IMR-90 (cell line): ENCODE data around the gene RNF138. TPM values are rescaled to one million over a fixed set of nuclear protein-coding genes. Genes with fewer than 3 reads are reported as not detected.

Experiments used
- ATAC-seq: fragments of 200-7000 bp; cut with Tn5 transposase; 2 replicates; pipeline ENCODE4 v1.9.1; 2020; ENCODE audit warnings: low read depth, mild to moderate bottlenecking, moderate library complexity
- BruUV-seq: library from RNA; stranded (reverse); fragments of 400-500 nt; replicated peaks from 2 replicates; lab custom pipeline; 2021; lab: Mats Ljungman, UMichigan
- CTCF ChIA-PET: fragments of 300-600 bp; formaldehyde crosslinking; extraction: SDS; loops from one replicate; lab custom pipeline; 2021; ENCODE audit warnings: antibody characterized with exemption; lab: Yijun Ruan, JAX
- POLR2A ChIA-PET: fragments of 300-600 bp; sonication (Branson Sonifier 250); formaldehyde crosslinking; loops from one replicate; lab custom pipeline; 2022; ENCODE audit warnings: antibody characterized with exemption; ENCODE audit not compliant: unreplicated experiment; lab: Charles Lee
- DNase-seq: peaks from one replicate; pipeline ENCODE4 v3.0.0; 2013
- H2AFZ ChIP-seq: replicated peaks from 2 replicates; pipeline ENCODE3; 2013; ENCODE audit warnings: low read length, mild to moderate bottlenecking; ENCODE audit not compliant: poor library complexity
- H2AK5ac ChIP-seq: 2 replicates; pipeline ENCODE4 v1.6.1; 2013; ENCODE audit warnings: low read depth, low read length, inconsistent platforms
- H2AK9ac ChIP-seq: replicated peaks from 2 replicates; pipeline ENCODE3; 2013; ENCODE audit warnings: mild to moderate bottlenecking, low read depth, low read length, moderate library complexity; ENCODE audit not compliant: poor library complexity
- H2BK120ac ChIP-seq: 2 replicates; pipeline ENCODE4 v1.6.1; 2013; ENCODE audit warnings: low read depth, low read length, inconsistent platforms
- H2BK15ac ChIP-seq: 3 replicates; pipeline ENCODE4 v1.6.1; 2013; ENCODE audit warnings: low read depth, low read length, inconsistent platforms
- H2BK20ac ChIP-seq: 2 replicates; pipeline ENCODE4 v1.6.1; 2013; ENCODE audit warnings: low read depth, mild to moderate bottlenecking, inconsistent platforms, low read length, moderate library complexity
- H2BK5ac ChIP-seq: 2 replicates; pipeline ENCODE4 v1.6.1; 2013; ENCODE audit warnings: mild to moderate bottlenecking, low read depth, low read length, inconsistent platforms; ENCODE audit not compliant: poor library complexity, severe bottlenecking
- H3K14ac ChIP-seq: replicated peaks from 2 replicates; pipeline ENCODE4 v1.6.1; 2013; ENCODE audit warnings: low read depth, low read length, inconsistent platforms
- H3K18ac ChIP-seq: 2 replicates; pipeline ENCODE4 v1.6.1; 2013; ENCODE audit warnings: low read depth, low read length, control low read depth
- H3K23ac ChIP-seq: 2 replicates; pipeline ENCODE4 v1.6.1; 2013; ENCODE audit warnings: low read depth, low read length, inconsistent platforms
- H3K27ac ChIP-seq: 2 replicates; pipeline ENCODE4 v1.5.1; 2013; ENCODE audit warnings: mild to moderate bottlenecking, control low read depth, low read length; ENCODE audit not compliant: insufficient read depth
- H3K27me3 ChIP-seq: 2 replicates; pipeline ENCODE4 v1.6.1; 2013; ENCODE audit warnings: low read length; ENCODE audit not compliant: control insufficient read depth, insufficient read depth
- H3K36me3 ChIP-seq: 2 replicates; pipeline ENCODE4 v1.6.1; 2013; ENCODE audit warnings: low read length, mixed read lengths; ENCODE audit not compliant: control insufficient read depth, insufficient read depth
- H3K4ac ChIP-seq: 2 replicates; pipeline ENCODE4 v1.6.1; 2013; ENCODE audit warnings: low read depth, low read length, inconsistent platforms
- H3K4me1 ChIP-seq: 2 replicates; pipeline ENCODE4 v1.6.1; 2013; ENCODE audit warnings: low read length, mixed read lengths; ENCODE audit not compliant: control insufficient read depth, insufficient read depth
- H3K4me2 ChIP-seq: 2 replicates; pipeline ENCODE4 v1.6.1; 2013; ENCODE audit warnings: low read depth, mild to moderate bottlenecking, control low read depth, low read length, moderate library complexity
- H3K4me3 ChIP-seq: 2 replicates; pipeline ENCODE4 v1.5.1; 2013; ENCODE audit warnings: low read depth, mild to moderate bottlenecking, control low read depth, low read length, moderate library complexity; ENCODE audit not compliant: insufficient read depth
- H3K56ac ChIP-seq: 2 replicates; pipeline ENCODE4 v1.6.1; 2013; ENCODE audit warnings: low read length, inconsistent platforms; ENCODE audit not compliant: insufficient read depth; ENCODE audit errors: extremely low read depth
- H3K79me1 ChIP-seq, 2 experiments: 2 replicates each; pipeline ENCODE4 v1.6.1; 2013; ENCODE audit warnings: low read length in 2 of 2, inconsistent platforms in 1 of 2, low read depth in 1 of 2
- H3K9ac ChIP-seq: 2 replicates; pipeline ENCODE4 v1.6.1; 2013; ENCODE audit warnings: low read depth, low read length, control low read depth
- H3K9me1 ChIP-seq: 2 replicates; pipeline ENCODE4 v1.6.1; 2013; ENCODE audit warnings: low read length, inconsistent platforms; ENCODE audit not compliant: insufficient read depth
- H3K9me3 ChIP-seq: 2 replicates; pipeline ENCODE4 v1.6.1; 2013; ENCODE audit warnings: low read length; ENCODE audit not compliant: control insufficient read depth, insufficient read depth
- H4K20me1 ChIP-seq: 2 replicates; pipeline ENCODE4 v1.6.1; 2013; ENCODE audit warnings: low read length, inconsistent platforms; ENCODE audit not compliant: insufficient read depth
- H4K5ac ChIP-seq: 2 replicates; pipeline ENCODE4 v1.6.1; 2013; ENCODE audit warnings: mild to moderate bottlenecking, low read depth, low read length, control low read depth
- H4K8ac ChIP-seq, 2 experiments: 2 replicates each; pipeline ENCODE4 v1.6.1; 2013; ENCODE audit warnings: low read depth in 2 of 2, low read length in 2 of 2, control low read depth in 1 of 2, inconsistent platforms in 1 of 2
- H4K91ac ChIP-seq: 2 replicates; pipeline ENCODE4 v1.6.1; 2013; ENCODE audit warnings: low read depth, low read length, inconsistent platforms; ENCODE audit not compliant: insufficient read depth
- FOS ChIP-seq: fragments of 150-350 bp; IDR thresholded peaks from 2 replicates; pipeline ENCODE4 v1.6.1; 2016; ENCODE audit warnings: low read depth, low read length
- MAFK ChIP-seq: IDR thresholded peaks from 2 replicates; pipeline ENCODE4 v1.6.1; 2012; ENCODE audit warnings: low read depth, low read length, improper control_type of control experiment
- MAZ ChIP-seq: IDR thresholded peaks from 2 replicates; pipeline ENCODE4 v1.6.1; 2012; ENCODE audit warnings: low read depth, mild to moderate bottlenecking, low read length, improper control_type of control experiment, moderate library complexity, borderline replicate concordance
- RAD21 ChIP-seq: IDR thresholded peaks from 2 replicates; pipeline ENCODE4 v1.6.1; 2012; ENCODE audit warnings: low read length, improper control_type of control experiment
- RCOR1 ChIP-seq: IDR thresholded peaks from 2 replicates; pipeline ENCODE4 v1.6.1; 2012; ENCODE audit warnings: mild to moderate bottlenecking, low read length, improper control_type of control experiment; ENCODE audit not compliant: insufficient replicate concordance
- RFX5 ChIP-seq: IDR thresholded peaks from 2 replicates; pipeline ENCODE4 v1.8.0; 2012; ENCODE audit warnings: low read depth, mild to moderate bottlenecking, low read length, moderate library complexity
- WGBS, 2 experiments: methylation state at CpG; one replicate each; pipeline versions ENCODE4 v1.1.5 to v1.1.7; 2013; ENCODE audit warnings: missing lambda C conversion rate in 2 of 2; ENCODE audit not compliant: insufficient read length in 1 of 2; ENCODE audit errors: extremely low coverage in 2 of 2; 5-methylcytosine and 5-hydroxymethylcytosine counted together
- dilution Hi-C: fragments of 300-500 bp; cut with HindIII; formaldehyde crosslinking; loops from one replicate; pipeline ENCODE4 v1.14.3; 2018; ENCODE audit warnings: low sequenced_read_pairs; ENCODE audit not compliant: unreplicated experiment
- in situ Hi-C: fragments of 300-500 bp; cut with MboI; formaldehyde crosslinking; loops from 3 replicates; pipeline ENCODE4 v1.14.3; 2019; ENCODE audit warnings: low sequenced_read_pairs, inconsistent platforms, mixed read lengths
- intact Hi-C: fragments of 100-400 bp; cut with micrococcal nuclease; formaldehyde crosslinking; loops from 2 replicates; pipeline ENCODE4 v1.10.0; 2022
- polyA plus RNA-seq, 3 experiments: library from polyadenylated mRNA; depleted of rRNA; stranded (reverse); fragments of >200 nt; gene quantifications; 2 replicates each; pipeline ENCODE4 v1.2.3, GENCODE V29; 2012; ENCODE audit warnings: low replicate concordance in 1 of 3
- total RNA-seq: library from RNA; depleted of rRNA; stranded (reverse); fragments of >200 nt; gene quantifications from 2 replicates; pipeline ENCODE4 v1.2.3, GENCODE V29; 2012
- TF ChIP-seq, protein P1 (sequence below): conservative IDR thresholded peaks from 2 replicates; pipeline ENCODE4 v1.5.1; 2012; ENCODE audit warnings: mild to moderate bottlenecking, low read depth, low read length, improper control_type of control experiment
- TF ChIP-seq, protein P2 (sequence below): fragments of 150-350 bp; IDR thresholded peaks from 2 replicates; pipeline ENCODE4 v1.6.1; 2017; ENCODE audit warnings: mild to moderate bottlenecking, antibody characterized with exemption, low read length, low read depth

RNF138 gene
- total and polyA plus RNA-seq, 2 of the 4 experiments (the other 2 are of a cell fraction) = 18.1 to 36.0 TPM

DNA sequence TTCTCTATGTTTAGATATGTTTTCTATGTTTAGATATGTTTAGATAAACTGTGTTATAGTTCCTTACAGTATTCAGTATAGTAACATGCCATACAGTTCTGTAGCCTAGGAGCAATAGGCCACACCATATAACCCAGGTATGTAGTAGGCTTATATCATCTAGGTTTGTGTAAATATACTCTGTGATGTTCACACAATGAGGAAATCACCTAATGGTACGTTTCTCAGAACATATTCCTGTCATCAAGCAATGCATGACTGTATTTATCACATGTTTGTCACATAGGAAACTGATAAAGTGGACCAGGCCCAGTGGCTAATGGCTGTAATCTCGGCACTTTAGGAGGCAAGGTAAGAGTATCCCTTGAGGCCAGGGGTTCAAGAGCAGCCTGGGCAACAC, 44.0 kb downstream of the RNF138 start:
- intact Hi-C loops (no loop called here), in situ Hi-C loops (no loop called here), dilution Hi-C loops (no loop called here)
- Histone ChIP-seq H4K20me1 (no peaks in the 10 kb centered on the region), H3K27me3 (no peaks in the 10 kb centered on the region), H2BK20ac (no peak overlapping the region), H2BK15ac (no peak overlapping the region), H3K9ac (no peak overlapping the region), H3K14ac (no peak overlapping the region), H2AK5ac (no peak overlapping the region), H3K56ac (no peak overlapping the region), H3K4ac (no peak overlapping the region), H2BK5ac (no peak overlapping the region), H2BK120ac (no peak overlapping the region), H3K9me1 (no peaks in the 10 kb centered on the region; the same call in 1 of the 2 replicates), H4K8ac (no peak overlapping the region), H4K5ac (no peak overlapping the region), H3K9me3 (no peaks in the 10 kb centered on the region), H3K36me3 (no peaks in the 10 kb centered on the region), H3K4me3 (no peak overlapping the region), H3K4me2 (no peak overlapping the region), H3K4me1 (no peaks in the 10 kb centered on the region), H2AFZ (no peak overlapping the region), H4K91ac (no peak overlapping the region), H3K79me1 (no peaks in the 10 kb centered on the region), H3K18ac (no peak overlapping the region), H2AK9ac (no peak overlapping the region), H3K27ac (no peak overlapping the region), H3K23ac (no peak overlapping the region)
- TF ChIP-seq FOS (no peak), RAD21 (no peak), MAZ (no peak), RFX5 (no peak), RCOR1 (no peak), MAFK (no peak)
- TF ChIP-seq, protein P1, sequence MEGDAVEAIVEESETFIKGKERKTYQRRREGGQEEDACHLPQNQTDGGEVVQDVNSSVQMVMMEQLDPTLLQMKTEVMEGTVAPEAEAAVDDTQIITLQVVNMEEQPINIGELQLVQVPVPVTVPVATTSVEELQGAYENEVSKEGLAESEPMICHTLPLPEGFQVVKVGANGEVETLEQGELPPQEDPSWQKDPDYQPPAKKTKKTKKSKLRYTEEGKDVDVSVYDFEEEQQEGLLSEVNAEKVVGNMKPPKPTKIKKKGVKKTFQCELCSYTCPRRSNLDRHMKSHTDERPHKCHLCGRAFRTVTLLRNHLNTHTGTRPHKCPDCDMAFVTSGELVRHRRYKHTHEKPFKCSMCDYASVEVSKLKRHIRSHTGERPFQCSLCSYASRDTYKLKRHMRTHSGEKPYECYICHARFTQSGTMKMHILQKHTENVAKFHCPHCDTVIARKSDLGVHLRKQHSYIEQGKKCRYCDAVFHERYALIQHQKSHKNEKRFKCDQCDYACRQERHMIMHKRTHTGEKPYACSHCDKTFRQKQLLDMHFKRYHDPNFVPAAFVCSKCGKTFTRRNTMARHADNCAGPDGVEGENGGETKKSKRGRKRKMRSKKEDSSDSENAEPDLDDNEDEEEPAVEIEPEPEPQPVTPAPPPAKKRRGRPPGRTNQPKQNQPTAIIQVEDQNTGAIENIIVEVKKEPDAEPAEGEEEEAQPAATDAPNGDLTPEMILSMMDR = no peak
- TF ChIP-seq, protein P2, sequence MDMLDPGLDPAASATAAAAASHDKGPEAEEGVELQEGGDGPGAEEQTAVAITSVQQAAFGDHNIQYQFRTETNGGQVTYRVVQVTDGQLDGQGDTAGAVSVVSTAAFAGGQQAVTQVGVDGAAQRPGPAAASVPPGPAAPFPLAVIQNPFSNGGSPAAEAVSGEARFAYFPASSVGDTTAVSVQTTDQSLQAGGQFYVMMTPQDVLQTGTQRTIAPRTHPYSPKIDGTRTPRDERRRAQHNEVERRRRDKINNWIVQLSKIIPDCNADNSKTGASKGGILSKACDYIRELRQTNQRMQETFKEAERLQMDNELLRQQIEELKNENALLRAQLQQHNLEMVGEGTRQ = no peak
- ChIA-PET POLR2A (no interaction called here), CTCF (no interaction called here)
- ATAC-seq (no peak), DNase-seq (no peak)
- no TSS peak for BruUV-seq
- WGBS, 2 experiments = no CpG with 5 or more reads among the region's 2 CpGs
